22Rv1 (cell line): ENCODE data around the gene TSPOAP1.

ENCODE experiments used
- H3K27ac ChIP-seq: fragments of 450-650 bp; 2 replicates; pipeline ENCODE4 v1.5.1; 2017
- ZFX ChIP-seq: fragments of 450-650 bp; IDR thresholded peaks from 2 replicates; pipeline ENCODE4 v1.6.1; 2017; ENCODE audit warnings: antibody characterized with exemption, borderline replicate concordance
- TF ChIP-seq, protein P1 (sequence below): fragments of 450-650 bp; IDR thresholded peaks from 2 replicates; pipeline ENCODE4 v1.5.1; 2017; ENCODE audit warnings: mild to moderate bottlenecking

Gene TSPOAP1

DNA sequence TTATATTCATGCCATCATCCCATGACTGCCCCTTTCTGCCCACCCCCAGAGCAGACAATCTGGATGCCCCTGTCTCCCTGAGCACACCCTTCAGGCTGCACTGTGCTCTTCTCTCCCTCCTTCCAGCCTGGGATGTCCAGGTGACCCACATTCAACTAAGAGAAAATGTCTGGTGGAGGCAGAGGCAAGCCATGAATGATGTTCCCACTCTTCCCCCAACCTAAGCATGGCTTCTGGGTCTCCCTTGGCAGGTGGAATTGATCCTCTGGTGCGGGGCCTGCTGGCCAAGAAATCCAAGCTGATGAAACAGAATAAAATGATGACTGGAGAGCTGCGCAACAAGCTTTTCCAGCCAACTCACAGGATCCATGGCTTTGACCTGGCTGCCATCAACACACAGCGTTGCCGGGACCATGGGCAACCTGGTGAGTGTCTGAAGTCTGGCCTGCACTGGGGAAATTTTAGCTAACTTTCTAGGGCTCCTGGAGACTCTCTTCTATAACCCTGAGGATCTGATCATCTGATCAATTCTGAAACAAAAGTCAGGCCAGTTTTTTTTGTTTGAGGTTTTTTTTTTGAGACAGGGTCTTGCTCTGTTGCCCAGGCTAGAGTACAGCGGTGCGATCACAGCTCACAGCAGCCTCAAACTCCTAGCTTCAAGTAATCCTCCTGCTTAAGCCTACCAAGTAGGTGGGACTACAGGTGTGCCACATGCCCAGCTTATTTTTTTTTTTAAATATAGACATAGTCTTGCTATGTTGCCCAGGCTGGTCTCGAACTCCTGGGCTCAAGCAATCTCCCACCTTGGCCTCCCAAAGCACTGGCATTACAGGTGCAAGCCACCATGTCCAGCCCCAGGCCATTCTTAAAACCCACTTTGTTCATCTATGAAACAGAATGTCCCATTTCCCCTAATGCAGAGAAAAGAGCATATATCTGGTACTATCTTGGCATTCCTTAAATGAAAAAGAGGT lies 62.4 kb downstream of the TSPOAP1 start:
- TF ChIP-seq, protein P1, sequence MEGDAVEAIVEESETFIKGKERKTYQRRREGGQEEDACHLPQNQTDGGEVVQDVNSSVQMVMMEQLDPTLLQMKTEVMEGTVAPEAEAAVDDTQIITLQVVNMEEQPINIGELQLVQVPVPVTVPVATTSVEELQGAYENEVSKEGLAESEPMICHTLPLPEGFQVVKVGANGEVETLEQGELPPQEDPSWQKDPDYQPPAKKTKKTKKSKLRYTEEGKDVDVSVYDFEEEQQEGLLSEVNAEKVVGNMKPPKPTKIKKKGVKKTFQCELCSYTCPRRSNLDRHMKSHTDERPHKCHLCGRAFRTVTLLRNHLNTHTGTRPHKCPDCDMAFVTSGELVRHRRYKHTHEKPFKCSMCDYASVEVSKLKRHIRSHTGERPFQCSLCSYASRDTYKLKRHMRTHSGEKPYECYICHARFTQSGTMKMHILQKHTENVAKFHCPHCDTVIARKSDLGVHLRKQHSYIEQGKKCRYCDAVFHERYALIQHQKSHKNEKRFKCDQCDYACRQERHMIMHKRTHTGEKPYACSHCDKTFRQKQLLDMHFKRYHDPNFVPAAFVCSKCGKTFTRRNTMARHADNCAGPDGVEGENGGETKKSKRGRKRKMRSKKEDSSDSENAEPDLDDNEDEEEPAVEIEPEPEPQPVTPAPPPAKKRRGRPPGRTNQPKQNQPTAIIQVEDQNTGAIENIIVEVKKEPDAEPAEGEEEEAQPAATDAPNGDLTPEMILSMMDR: no peak
- no peak for TF ChIP-seq ZFX
- no peak overlapping the region for H3K27ac ChIP-seq

DNA sequence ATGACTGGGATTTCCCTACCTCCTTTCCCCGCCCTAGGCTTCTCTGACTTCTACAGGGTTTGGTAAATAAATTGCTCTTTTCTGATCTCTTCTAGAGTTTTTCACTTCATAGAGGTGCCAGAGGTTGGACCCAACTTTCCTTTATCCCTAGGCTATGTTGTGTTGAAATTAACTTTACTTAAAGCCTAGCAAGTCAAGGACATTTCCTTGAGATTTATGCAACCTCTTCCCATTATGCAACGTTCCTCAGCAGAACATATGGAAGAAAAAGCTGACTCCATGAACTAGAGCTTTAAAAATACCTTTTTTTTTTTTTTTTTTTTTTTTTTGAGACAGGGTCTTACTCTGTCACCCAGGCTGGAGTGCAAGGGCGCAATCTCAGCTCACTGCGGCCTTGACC lies 63.3 kb downstream of the TSPOAP1 start:
- TF ChIP-seq, protein P1: no peak

GRCh38 chr17:58264407-58265103 lies 64.0 kb downstream of the TSPOAP1 start:
- TF ChIP-seq, protein P1: no peak
- no peak for TF ChIP-seq ZFX
- H3K27ac ChIP-seq: no peak overlapping the region

More for the DNA sequence above, 63.3 kb downstream of the TSPOAP1 start:
- H3K27ac ChIP-seq: no peak overlapping the region

DNA sequence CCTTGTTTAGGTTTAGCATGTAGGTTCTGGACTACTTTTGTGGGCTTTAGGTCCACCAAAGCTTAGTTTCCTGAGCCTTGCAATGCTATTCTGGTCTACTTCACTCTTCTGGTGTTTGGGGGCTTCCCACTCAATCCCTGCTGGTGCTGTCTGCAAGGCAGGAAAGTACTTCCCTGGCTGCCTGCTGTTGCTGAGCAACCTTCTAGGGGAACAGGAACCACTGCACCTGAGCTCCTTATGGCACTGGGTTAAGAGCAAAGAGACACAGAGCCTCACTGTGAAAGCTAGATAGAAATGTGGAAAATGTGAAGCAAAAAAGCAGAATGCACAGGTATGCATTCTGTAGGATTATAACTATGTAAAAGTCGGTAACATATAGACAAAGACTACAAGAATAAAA lies 64.8 kb downstream of the TSPOAP1 start:
- H3K27ac ChIP-seq: no peak overlapping the region
- TF ChIP-seq, protein P1: no peak
- no peak for TF ChIP-seq ZFX

DNA sequence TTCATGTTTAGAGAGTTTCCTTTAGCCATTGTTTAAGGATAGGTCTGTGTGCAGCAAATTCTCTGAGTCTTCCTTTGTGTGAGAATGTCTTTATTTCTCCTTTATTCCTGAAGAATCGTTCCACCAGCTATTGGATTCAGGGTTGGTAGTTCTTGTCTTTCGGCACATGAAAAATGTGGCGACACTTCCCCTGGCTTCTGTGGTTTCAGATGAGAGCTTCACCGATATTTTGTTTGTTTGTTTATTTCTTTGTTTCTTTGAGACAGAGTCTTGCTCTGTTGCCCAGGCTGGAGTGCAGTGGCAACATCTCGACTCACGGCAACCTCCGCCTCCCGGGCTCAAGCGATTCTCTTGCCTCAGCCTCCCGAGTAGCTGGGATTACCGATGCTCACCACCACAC lies 66.4 kb downstream of the TSPOAP1 start:
- H3K27ac ChIP-seq: no peak overlapping the region
- no peak for TF ChIP-seq ZFX
- TF ChIP-seq, protein P1: no peak

- TF ChIP-seq ZFX: no peak
- TF ChIP-seq, protein P1: peak; percentile 59
Observed at GRCh38 chr17:58254803-58255202, 73.8 kb downstream of the TSPOAP1 start.

DNA sequence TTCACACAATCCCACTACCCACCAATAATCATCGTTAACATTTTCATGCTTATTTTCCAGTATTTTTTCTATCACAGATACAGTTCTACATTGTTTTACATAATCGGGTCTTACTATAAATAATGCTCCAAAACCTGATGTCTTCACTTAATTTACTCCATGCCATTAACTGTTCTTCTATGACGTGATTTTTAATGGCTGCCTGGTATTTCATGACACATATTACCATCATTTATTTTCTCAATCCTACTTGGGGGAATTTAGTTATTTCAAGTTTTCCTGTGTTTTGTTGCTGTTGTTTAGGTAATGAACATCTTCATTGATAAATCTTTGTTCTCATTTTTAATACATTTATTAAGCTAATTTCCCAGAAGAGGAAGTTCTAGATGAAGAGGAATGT lies 75.5 kb downstream of the TSPOAP1 start:
- no peak overlapping the region for H3K27ac ChIP-seq
- TF ChIP-seq ZFX: no peak
- TF ChIP-seq, protein P1: no peak

More at GRCh38 chr17:58254803-58255202, 73.8 kb downstream of the TSPOAP1 start:
- H3K27ac ChIP-seq: no peak overlapping the region
